GM12864 (cell line): ENCODE measurements around the gene MAP3K14.

Experiments
- DNase-seq: peaks from one replicate; pipeline ENCODE4 v3.0.0-alpha.2; 2011; ENCODE audit warnings: low read depth
- H3K4me3 ChIP-seq: 2 replicates; pipeline ENCODE4 v1.5.1; 2011; ENCODE audit warnings: mild to moderate bottlenecking, low read depth, low read length, control low read depth
- CTCF ChIP-seq: IDR thresholded peaks from 2 replicates; pipeline ENCODE4 v1.5.1; 2011; ENCODE audit warnings: low read depth, mild to moderate bottlenecking, moderate library complexity, low read length, control low read depth, inconsistent platforms; ENCODE audit errors: missing control alignments

MAP3K14 gene

GRCh38 chr17:45230787-45231480 lies 85.9 kb downstream of the MAP3K14 start:
- no peak for TF ChIP-seq CTCF
- no peak for DNase-seq
- H3K4me3 ChIP-seq, result no peak overlapping the region

- H3K4me3 ChIP-seq, result no peak overlapping the region
- TF ChIP-seq CTCF, result no peak
- no peak for DNase-seq
Measured at GRCh38 chr17:45230410-45230786, 86.4 kb downstream of the MAP3K14 start.

GRCh38 chr17:45229681-45230409 lies 87.0 kb downstream of the MAP3K14 start:
- no peak for DNase-seq
- no peak for TF ChIP-seq CTCF
- H3K4me3 ChIP-seq, result no peak overlapping the region

GRCh38 chr17:45228763-45229539 lies 87.9 kb downstream of the MAP3K14 start:
- DNase-seq, result peak; percentile 73
- H3K4me3 ChIP-seq, result peak overlapping the region; percentile 29
- no peak for TF ChIP-seq CTCF

GRCh38 chr17:45227926-45228762 lies 88.7 kb downstream of the MAP3K14 start:
- no peak for TF ChIP-seq CTCF
- DNase-seq, result no peak
- H3K4me3 ChIP-seq, result peak overlapping the region; percentile 29

GRCh38 chr17:45227101-45227925 lies 89.5 kb downstream of the MAP3K14 start:
- H3K4me3 ChIP-seq, result peak overlapping the region; percentile 84
- TF ChIP-seq CTCF, result no peak
- peak; percentile 61 for DNase-seq
